Progenitor cell of endocrine pancreas (in vitro differentiated cells): ENCODE measurements around the gene UBALD2. TPM values are rescaled to one million over a fixed set of nuclear protein-coding genes. Genes with fewer than 3 reads are reported as not detected.

Source experiments
- DNase-seq: peaks from one replicate; pipeline ENCODE4 v3.0.0; 2021; ENCODE audit warnings: low spot score; ENCODE audit not compliant: unreplicated experiment
- H3K27ac Mint-ChIP-seq: 2 replicates; pipeline ENCODE4 v1.8.0; 2021; ENCODE audit warnings: mild to moderate bottlenecking, moderate library complexity, mixed read lengths
- H3K27me3 Mint-ChIP-seq: 2 replicates; pipeline ENCODE4 v1.8.0; 2021; ENCODE audit warnings: mixed read lengths
- H3K36me3 Mint-ChIP-seq: 2 replicates; pipeline ENCODE4 v1.8.0; 2022; ENCODE audit warnings: mixed read lengths; ENCODE audit not compliant: insufficient read depth
- H3K4me1 Mint-ChIP-seq: 2 replicates; pipeline ENCODE4 v1.8.0; 2021; ENCODE audit warnings: low read depth, mixed read lengths
- H3K4me3 Mint-ChIP-seq: 2 replicates; pipeline ENCODE4 v1.8.0; 2021; ENCODE audit warnings: low read depth, mild to moderate bottlenecking, moderate library complexity, mixed read lengths
- H3K9me3 Mint-ChIP-seq: 2 replicates; pipeline ENCODE4 v1.8.0; 2021; ENCODE audit warnings: low read depth, mixed read lengths
- CTCF ChIP-seq: fragments of 200-600 bp; sonication (generic); IDR thresholded peaks from one replicate; pipeline ENCODE4 v1.5.0; 2021; ENCODE audit warnings: antibody characterized with exemption, mild to moderate bottlenecking; ENCODE audit not compliant: unreplicated experiment
- total RNA-seq: library from RNA; stranded (reverse); gene quantifications from 2 replicates; pipeline ENCODE4 v1.2.1, GENCODE V29; 2021

UBALD2 gene
- total RNA-seq, 1 donor from 2014 or later = 36.3 TPM

GRCh38 chr17:76273445-76274111 lies 8.4 kb downstream of the UBALD2 start:
- Mint-ChIP-seq H3K36me3 (peaks cover 2% of the 10 kb centered on the region), H3K27me3 (no peaks in the 10 kb centered on the region), H3K4me3 (no peak overlapping the region), H3K9me3 (no peaks in the 10 kb centered on the region), H3K4me1 (peaks cover 1% of the 10 kb centered on the region), H3K27ac (peak overlapping the region; percentile 16)
- no peak for DNase-seq
- TF ChIP-seq CTCF = no peak

DNA sequence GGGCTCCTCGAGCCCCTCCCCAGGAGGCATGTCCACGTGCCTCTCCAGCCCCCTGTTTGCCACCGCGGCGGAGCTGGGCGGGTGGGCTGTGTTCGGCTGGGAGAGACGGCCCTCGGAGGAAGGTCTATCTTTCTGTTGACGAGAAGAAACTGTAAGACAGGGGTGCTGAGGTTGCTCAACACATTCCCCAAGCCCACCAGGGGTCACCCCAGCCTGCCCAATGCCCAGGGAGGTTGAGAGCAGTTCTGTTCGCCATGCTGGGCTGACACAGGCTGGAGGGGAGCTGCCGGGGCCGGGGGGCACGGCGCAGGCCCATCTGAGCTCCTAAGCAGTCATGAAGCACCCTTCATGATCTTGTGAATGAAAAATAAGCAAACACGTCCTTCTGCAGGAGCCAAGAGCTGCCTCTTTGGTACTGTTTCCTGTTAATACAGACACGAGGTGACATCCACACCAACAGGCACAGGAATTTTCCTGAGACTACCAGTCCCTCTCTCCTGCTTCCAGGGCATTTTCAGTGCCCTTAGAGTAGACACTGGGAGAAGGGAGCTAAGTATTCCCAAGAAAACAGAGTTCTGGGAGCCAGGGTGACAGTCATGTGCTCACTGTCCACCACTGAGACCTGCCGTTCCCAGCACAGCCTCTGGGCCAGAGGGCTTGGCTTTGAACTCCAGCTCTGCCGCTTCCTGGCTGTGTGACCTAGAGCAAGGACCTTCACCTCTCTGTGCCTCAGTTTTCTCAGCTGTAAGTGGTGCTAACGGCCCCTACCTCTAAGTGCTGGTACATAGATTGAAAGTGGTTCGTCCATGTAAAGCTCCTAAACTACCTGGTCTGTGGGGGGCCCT lies 9.2 kb downstream of the UBALD2 start:
- peaks cover 1% of the 10 kb centered on the region for H3K4me1 Mint-ChIP-seq
- no peak for DNase-seq
- no peaks in the 10 kb centered on the region for H3K9me3 Mint-ChIP-seq
- H3K27ac Mint-ChIP-seq = peak overlapping the region; percentile 16
- no peak for TF ChIP-seq CTCF
- H3K4me3 Mint-ChIP-seq = no peak overlapping the region
- no peaks in the 10 kb centered on the region for H3K27me3 Mint-ChIP-seq
- H3K36me3 Mint-ChIP-seq = peaks cover 2% of the 10 kb centered on the region

- H3K4me1 Mint-ChIP-seq = no peaks in the 10 kb centered on the region
- no peak overlapping the region for H3K27ac Mint-ChIP-seq
- TF ChIP-seq CTCF = no peak
- peaks cover 2% of the 10 kb centered on the region for H3K36me3 Mint-ChIP-seq
- H3K27me3 Mint-ChIP-seq = no peaks in the 10 kb centered on the region
- no peaks in the 10 kb centered on the region for H3K9me3 Mint-ChIP-seq
- no peak overlapping the region for H3K4me3 Mint-ChIP-seq
- DNase-seq = no peak
Measured at GRCh38 chr17:76275382-76276068, 10.4 kb downstream of the UBALD2 start.

DNA sequence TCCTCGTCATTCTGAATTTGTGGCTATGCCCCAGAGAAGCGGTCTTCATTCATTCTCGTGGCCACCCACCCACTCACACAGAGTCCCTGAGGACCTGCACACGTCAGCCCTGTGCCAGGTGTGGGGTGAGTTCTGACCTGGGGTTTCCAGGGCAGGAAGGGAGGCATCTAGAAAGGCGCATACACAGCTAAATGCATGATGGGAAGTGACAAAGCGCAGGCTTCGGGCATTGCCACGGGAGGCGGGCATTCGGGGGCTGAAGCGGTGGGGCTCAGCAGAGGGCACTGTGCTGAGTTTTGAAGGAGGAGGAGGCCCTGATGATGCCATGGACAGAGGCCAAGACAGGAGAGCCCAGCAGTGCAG lies 10.9 kb downstream of the UBALD2 start:
- H3K4me1 Mint-ChIP-seq = no peaks in the 10 kb centered on the region
- no peak for TF ChIP-seq CTCF
- H3K27me3 Mint-ChIP-seq = no peaks in the 10 kb centered on the region
- H3K36me3 Mint-ChIP-seq = peaks cover 2% of the 10 kb centered on the region
- no peak for DNase-seq
- H3K9me3 Mint-ChIP-seq = no peaks in the 10 kb centered on the region
- no peak overlapping the region for H3K27ac Mint-ChIP-seq
- no peak overlapping the region for H3K4me3 Mint-ChIP-seq
